ENCODE measurements around the gene NPLOC4.
"Not testable (repeated sequence)": the region's sequence is repeated elsewhere in the genome, so short reads cannot be mapped to it uniquely, and the experiment has no call there.

The NPLOC4 gene

GRCh38 chr17:81630274-81630673 lies 6.6 kb downstream of the NPLOC4 start:
- no peak for DNase-seq

GRCh38 chr17:81621494-81622130 lies 15.3 kb downstream of the NPLOC4 start:
- no peak for DNase-seq

- DNase-seq, result not testable (repeated sequence)
These were observed 18.6 kb downstream of the NPLOC4 start for GRCh38 chr17:81618307-81618706.

GRCh38 chr17:81616877-81617276 lies 20.0 kb downstream of the NPLOC4 start:
- no peak for DNase-seq

- DNase-seq, result no peak
These were observed 21.4 kb downstream of the NPLOC4 start for GRCh38 chr17:81615401-81615930.

GRCh38 chr17:81612172-81612970 lies 24.5 kb downstream of the NPLOC4 start:
- no peak for DNase-seq

GRCh38 chr17:81609541-81610311 lies 27.2 kb downstream of the NPLOC4 start:
- no peak for DNase-seq

- DNase-seq, result no peak
These were observed 28.3 kb downstream of the NPLOC4 start for GRCh38 chr17:81608605-81609004.

GRCh38 chr17:81608082-81608481 lies 28.8 kb downstream of the NPLOC4 start:
- DNase-seq, result no peak

- no peak for DNase-seq
These were observed 29.5 kb downstream of the NPLOC4 start for GRCh38 chr17:81607431-81607830.

- no peak for DNase-seq
These were observed 32.9 kb downstream of the NPLOC4 start for GRCh38 chr17:81603846-81604610.

- peak; percentile 20 to 37 for DNase-seq
These were observed 35.3 kb downstream of the NPLOC4 start for GRCh38 chr17:81601525-81602120.

GRCh38 chr17:81599719-81600486 lies 37.0 kb downstream of the NPLOC4 start:
- no peak for DNase-seq

- DNase-seq, result no peak
These were observed 43.6 kb downstream of the NPLOC4 start for GRCh38 chr17:81593105-81593871.

GRCh38 chr17:81591971-81592370 lies 44.9 kb downstream of the NPLOC4 start:
- DNase-seq, result no peak

- no peak for DNase-seq
These were observed 46.8 kb downstream of the NPLOC4 start for GRCh38 chr17:81590121-81590520.

- no peak for DNase-seq
These were observed 47.3 kb downstream of the NPLOC4 start for GRCh38 chr17:81589612-81590011.

GRCh38 chr17:81586096-81586495 lies 50.8 kb downstream of the NPLOC4 start:
- DNase-seq, result no peak

- not testable (repeated sequence) for DNase-seq
These were observed 52.1 kb downstream of the NPLOC4 start for GRCh38 chr17:81584771-81585170.

GRCh38 chr17:81583589-81584342 lies 53.1 kb downstream of the NPLOC4 start:
- no peak for DNase-seq

All from stimulated activated CD4-positive, alpha-beta T cell treated with anti-CD3 and anti-CD28 coated beads, Interleukin-2, amount 100 ng/mL, for 24 hours (primary cell).